ENCODE data around the gene TENM4.

Gene TENM4

DNA sequence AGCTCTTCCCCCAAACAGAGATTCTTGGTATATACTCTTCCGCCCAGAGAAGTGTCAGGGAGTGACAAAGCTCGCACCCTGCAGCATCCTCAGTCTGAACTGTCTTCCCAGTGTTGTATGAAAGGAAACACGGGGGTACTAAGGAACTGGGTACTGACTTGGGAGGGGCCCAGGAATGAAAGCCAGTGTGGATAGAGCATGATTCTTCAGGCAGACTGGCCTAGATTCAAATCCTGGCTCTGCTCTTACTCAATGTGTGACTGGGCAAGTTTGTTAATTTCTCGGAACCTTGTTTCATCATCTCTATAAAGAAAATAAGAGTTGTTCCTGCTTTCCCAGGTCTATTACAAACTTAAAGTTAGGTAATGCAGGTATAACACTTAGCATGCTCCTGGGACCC, 600.2 kb downstream of the TENM4 start:
- TF ChIP-seq RAD21 (IDR thresholded peaks at IDR 0.05; ENCODE audit: low read depth) (no peak), NFIC (IDR thresholded peaks at IDR 0.05) (no peak), TEAD4 (IDR thresholded peaks at IDR 0.05) (no peak), EP300 (IDR thresholded peaks at IDR 0.05; ENCODE audit: borderline replicate concordance) (no peak), FOXM1 (IDR thresholded peaks at IDR 0.05; ENCODE audit: borderline replicate concordance, low read depth) (no peak), CEBPB (IDR thresholded peaks at IDR 0.05) (no peak)

DNA sequence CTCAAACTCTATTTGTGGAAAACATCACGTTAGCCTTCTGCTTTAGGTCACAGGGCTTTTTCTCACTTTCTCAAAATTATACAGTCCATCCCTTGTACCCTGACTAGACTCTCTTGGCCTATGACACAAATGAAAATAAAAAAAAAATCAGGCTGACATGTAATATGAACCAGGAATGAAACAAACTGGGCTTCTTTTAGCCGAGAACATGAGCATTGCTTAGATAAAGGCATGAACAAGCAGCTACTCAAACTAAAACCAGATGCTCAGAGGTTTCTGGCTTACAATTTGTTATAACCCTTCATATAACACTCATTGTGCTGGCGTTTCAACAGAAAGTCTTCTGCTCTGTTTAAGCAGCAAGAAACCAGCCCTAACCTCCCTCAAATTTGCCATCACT, 600.6 kb downstream of the TENM4 start:
- TF ChIP-seq FOXM1 (IDR thresholded peaks at IDR 0.05; ENCODE audit: borderline replicate concordance, low read depth) = no peak

DNA sequence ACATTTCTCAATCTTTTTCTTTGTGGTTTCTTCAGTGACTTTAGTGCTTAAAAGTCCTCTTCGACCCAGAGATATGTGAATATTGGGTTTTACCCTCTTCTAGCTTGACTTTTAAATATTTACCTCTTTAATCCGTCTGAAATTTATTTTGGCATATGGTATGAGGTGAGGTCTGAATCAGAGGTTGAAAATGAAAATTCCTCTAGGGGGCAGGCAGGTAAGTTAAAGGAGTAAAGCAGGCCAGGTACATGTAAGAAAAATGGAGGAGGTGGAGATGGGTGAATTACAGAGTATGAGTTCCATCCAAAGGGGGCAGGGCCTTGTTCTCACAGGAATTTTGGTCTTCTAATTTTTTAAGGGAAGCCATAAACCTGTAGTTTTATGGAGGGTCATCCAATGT, 602.4 kb downstream of the TENM4 start:
- TF ChIP-seq EP300 (IDR thresholded peaks at IDR 0.05; ENCODE audit: borderline replicate concordance) = no peak
- TF ChIP-seq TCF12 (IDR thresholded peaks at IDR 0.05; ENCODE audit: low read depth) = no peak
- no peak for TF ChIP-seq CEBPB (IDR thresholded peaks at IDR 0.05)
- no peak for TF ChIP-seq CREB1 (IDR thresholded peaks at IDR 0.05; ENCODE audit: low read depth)
- TF ChIP-seq TAF1 (IDR thresholded peaks at IDR 0.05; ENCODE audit: low read depth) = no peak
- no peak for TF ChIP-seq RAD21 (IDR thresholded peaks at IDR 0.05; ENCODE audit: low read depth)
- TF ChIP-seq, protein P1, sequence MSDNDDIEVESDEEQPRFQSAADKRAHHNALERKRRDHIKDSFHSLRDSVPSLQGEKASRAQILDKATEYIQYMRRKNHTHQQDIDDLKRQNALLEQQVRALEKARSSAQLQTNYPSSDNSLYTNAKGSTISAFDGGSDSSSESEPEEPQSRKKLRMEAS (IDR thresholded peaks at IDR 0.05) = no peak
- TF ChIP-seq, protein P2, sequence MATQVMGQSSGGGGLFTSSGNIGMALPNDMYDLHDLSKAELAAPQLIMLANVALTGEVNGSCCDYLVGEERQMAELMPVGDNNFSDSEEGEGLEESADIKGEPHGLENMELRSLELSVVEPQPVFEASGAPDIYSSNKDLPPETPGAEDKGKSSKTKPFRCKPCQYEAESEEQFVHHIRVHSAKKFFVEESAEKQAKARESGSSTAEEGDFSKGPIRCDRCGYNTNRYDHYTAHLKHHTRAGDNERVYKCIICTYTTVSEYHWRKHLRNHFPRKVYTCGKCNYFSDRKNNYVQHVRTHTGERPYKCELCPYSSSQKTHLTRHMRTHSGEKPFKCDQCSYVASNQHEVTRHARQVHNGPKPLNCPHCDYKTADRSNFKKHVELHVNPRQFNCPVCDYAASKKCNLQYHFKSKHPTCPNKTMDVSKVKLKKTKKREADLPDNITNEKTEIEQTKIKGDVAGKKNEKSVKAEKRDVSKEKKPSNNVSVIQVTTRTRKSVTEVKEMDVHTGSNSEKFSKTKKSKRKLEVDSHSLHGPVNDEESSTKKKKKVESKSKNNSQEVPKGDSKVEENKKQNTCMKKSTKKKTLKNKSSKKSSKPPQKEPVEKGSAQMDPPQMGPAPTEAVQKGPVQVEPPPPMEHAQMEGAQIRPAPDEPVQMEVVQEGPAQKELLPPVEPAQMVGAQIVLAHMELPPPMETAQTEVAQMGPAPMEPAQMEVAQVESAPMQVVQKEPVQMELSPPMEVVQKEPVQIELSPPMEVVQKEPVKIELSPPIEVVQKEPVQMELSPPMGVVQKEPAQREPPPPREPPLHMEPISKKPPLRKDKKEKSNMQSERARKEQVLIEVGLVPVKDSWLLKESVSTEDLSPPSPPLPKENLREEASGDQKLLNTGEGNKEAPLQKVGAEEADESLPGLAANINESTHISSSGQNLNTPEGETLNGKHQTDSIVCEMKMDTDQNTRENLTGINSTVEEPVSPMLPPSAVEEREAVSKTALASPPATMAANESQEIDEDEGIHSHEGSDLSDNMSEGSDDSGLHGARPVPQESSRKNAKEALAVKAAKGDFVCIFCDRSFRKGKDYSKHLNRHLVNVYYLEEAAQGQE (IDR thresholded peaks at IDR 0.05; ENCODE audit: low read depth) = no peak
- TF ChIP-seq FOXM1 (IDR thresholded peaks at IDR 0.05; ENCODE audit: borderline replicate concordance, low read depth) = no peak
- TF ChIP-seq NFIC (IDR thresholded peaks at IDR 0.05) = no peak
- TF ChIP-seq ZBTB7A (IDR thresholded peaks at IDR 0.05; ENCODE audit: low read depth) = no peak
- no peak for TF ChIP-seq YY1 (IDR thresholded peaks at IDR 0.05; ENCODE audit: low read depth)
- TF ChIP-seq, protein P3, sequence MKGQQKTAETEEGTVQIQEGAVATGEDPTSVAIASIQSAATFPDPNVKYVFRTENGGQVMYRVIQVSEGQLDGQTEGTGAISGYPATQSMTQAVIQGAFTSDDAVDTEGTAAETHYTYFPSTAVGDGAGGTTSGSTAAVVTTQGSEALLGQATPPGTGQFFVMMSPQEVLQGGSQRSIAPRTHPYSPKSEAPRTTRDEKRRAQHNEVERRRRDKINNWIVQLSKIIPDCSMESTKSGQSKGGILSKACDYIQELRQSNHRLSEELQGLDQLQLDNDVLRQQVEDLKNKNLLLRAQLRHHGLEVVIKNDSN (IDR thresholded peaks at IDR 0.05) = no peak
- no peak for TF ChIP-seq TEAD4 (IDR thresholded peaks at IDR 0.05)
- TF ChIP-seq EGR1 (IDR thresholded peaks at IDR 0.05) = no peak

DNA sequence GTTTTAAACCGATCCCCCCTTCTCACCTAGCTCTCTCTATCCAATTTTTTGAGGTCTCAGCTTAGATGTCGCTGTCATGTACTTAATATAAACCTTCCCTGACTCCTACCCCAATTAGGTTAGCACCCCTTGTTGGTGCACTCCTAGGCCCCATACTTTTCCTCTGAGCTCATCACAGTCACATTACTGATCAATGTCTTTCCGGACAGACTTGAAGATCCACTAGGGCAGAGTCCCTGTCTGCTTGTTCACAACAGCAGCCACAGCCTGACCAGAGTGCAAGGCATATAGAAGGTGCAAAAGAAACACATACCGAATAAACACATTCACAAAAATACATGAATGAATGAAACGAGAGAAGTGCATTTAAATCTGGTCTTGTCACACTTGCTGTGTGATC, 605.2 kb downstream of the TENM4 start:
- TF ChIP-seq, protein P1 (IDR thresholded peaks at IDR 0.05) = no peak
- TF ChIP-seq CEBPB (IDR thresholded peaks at IDR 0.05) = no peak
- no peak for TF ChIP-seq TCF12 (IDR thresholded peaks at IDR 0.05; ENCODE audit: low read depth)
- no peak for TF ChIP-seq NFIC (IDR thresholded peaks at IDR 0.05)
- TF ChIP-seq EGR1 (IDR thresholded peaks at IDR 0.05) = no peak
- TF ChIP-seq RAD21 (IDR thresholded peaks at IDR 0.05; ENCODE audit: low read depth) = no peak
- no peak for TF ChIP-seq TAF1 (IDR thresholded peaks at IDR 0.05; ENCODE audit: low read depth)

DNA sequence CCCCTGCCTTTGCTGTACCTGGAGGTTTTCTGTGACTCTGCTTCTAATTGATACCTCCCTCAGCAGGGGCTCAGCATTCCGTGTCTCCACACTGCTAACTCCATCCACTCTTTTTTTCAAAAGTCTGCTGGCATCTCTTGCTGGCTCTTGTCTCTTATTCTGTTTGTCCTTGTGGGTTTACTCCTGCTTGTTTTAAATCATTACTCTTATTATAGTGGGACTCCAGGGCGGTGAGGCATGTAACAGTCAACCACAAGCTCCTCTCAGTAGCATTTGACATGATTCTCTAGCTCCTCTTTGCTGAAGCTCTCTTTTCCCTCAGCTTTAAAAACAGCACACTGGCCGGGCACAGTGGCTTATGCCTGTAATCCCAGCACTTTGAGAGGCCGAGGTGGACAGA, 605.9 kb downstream of the TENM4 start:
- TF ChIP-seq TAF1 (IDR thresholded peaks at IDR 0.05; ENCODE audit: low read depth) = no peak
- TF ChIP-seq EP300 (IDR thresholded peaks at IDR 0.05; ENCODE audit: borderline replicate concordance) = no peak
- no peak for TF ChIP-seq YY1 (IDR thresholded peaks at IDR 0.05; ENCODE audit: low read depth)
- TF ChIP-seq FOXM1 (IDR thresholded peaks at IDR 0.05; ENCODE audit: borderline replicate concordance, low read depth) = no peak
- TF ChIP-seq TCF12 (IDR thresholded peaks at IDR 0.05; ENCODE audit: low read depth) = no peak
- TF ChIP-seq, protein P2 (IDR thresholded peaks at IDR 0.05; ENCODE audit: low read depth) = no peak
- no peak for TF ChIP-seq TEAD4 (IDR thresholded peaks at IDR 0.05)
- TF ChIP-seq CEBPB (IDR thresholded peaks at IDR 0.05) = no peak

DNA sequence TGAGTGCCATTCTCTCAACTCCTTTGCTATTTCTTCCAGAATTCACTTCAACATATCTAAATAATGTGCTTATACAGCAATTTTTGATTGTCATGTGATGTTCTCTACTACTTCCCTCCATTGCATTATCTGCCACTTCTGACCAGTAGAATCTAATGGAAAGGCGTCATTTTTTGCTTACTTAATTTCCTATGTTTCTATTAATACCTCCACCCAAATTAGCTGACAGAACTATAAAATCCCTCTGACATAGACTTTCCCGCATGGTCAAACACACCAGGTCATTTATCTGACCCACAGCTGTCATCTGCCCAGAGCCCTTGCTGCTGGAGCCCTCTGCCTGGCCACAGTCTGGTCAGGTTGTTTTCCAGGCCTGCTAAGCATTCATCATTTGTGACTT, 607.6 kb downstream of the TENM4 start:
- TF ChIP-seq YY1 (IDR thresholded peaks at IDR 0.05; ENCODE audit: low read depth) (no peak), RAD21 (IDR thresholded peaks at IDR 0.05; ENCODE audit: low read depth) (no peak), NFIC (IDR thresholded peaks at IDR 0.05) (no peak), ZBTB7A (IDR thresholded peaks at IDR 0.05; ENCODE audit: low read depth) (no peak), EP300 (IDR thresholded peaks at IDR 0.05; ENCODE audit: borderline replicate concordance) (no peak), EGR1 (IDR thresholded peaks at IDR 0.05) (no peak), TCF12 (IDR thresholded peaks at IDR 0.05; ENCODE audit: low read depth) (no peak), TAF1 (IDR thresholded peaks at IDR 0.05; ENCODE audit: low read depth) (no peak), CREB1 (IDR thresholded peaks at IDR 0.05; ENCODE audit: low read depth) (no peak), FOXM1 (IDR thresholded peaks at IDR 0.05; ENCODE audit: borderline replicate concordance, low read depth) (no peak), TEAD4 (IDR thresholded peaks at IDR 0.05) (no peak), CEBPB (IDR thresholded peaks at IDR 0.05) (no peak)
- TF ChIP-seq, protein P2 (IDR thresholded peaks at IDR 0.05; ENCODE audit: low read depth) = no peak
- TF ChIP-seq, protein P3 (IDR thresholded peaks at IDR 0.05) = no peak
- TF ChIP-seq, protein P1 (IDR thresholded peaks at IDR 0.05) = no peak

All from Ishikawa (cell line).